HG03108 (cell line): ENCODE measurements around the gene GAB2.

Experiments
- ATAC-seq: cut with Tn5 transposase; IDR thresholded peaks from one replicate; pipeline ENCODE4 v1.9.1; 2021; ENCODE audit warnings: moderate library complexity; ENCODE audit not compliant: unreplicated experiment

The GAB2 gene

GRCh38 chr11:78212586-78213371 lies 204.8 kb downstream of the GAB2 start:
- no peak for ATAC-seq

- ATAC-seq: no peak
These were observed 206.1 kb downstream of the GAB2 start for GRCh38 chr11:78211565-78211964.

GRCh38 chr11:78210000-78210608 lies 207.5 kb downstream of the GAB2 start:
- no peak for ATAC-seq

GRCh38 chr11:78209478-78209877 lies 208.1 kb downstream of the GAB2 start:
- ATAC-seq: no peak

- no peak for ATAC-seq
These were observed 209.1 kb downstream of the GAB2 start for GRCh38 chr11:78208257-78209165.

GRCh38 chr11:78207532-78208256 lies 209.9 kb downstream of the GAB2 start:
- no peak for ATAC-seq

GRCh38 chr11:78205691-78206090 lies 211.9 kb downstream of the GAB2 start:
- ATAC-seq: no peak

- no peak for ATAC-seq
These were observed 212.4 kb downstream of the GAB2 start for GRCh38 chr11:78205256-78205655.

- no peak for ATAC-seq
These were observed 214.4 kb downstream of the GAB2 start for GRCh38 chr11:78203184-78203583.

- no peak for ATAC-seq
These were observed 214.9 kb downstream of the GAB2 start for GRCh38 chr11:78202733-78203167.

- ATAC-seq: no peak
These were observed 216.4 kb downstream of the GAB2 start for GRCh38 chr11:78201096-78201818.

- no peak for ATAC-seq
These were observed 217.1 kb downstream of the GAB2 start for GRCh38 chr11:78200553-78200952.

GRCh38 chr11:78200061-78200460 lies 217.6 kb downstream of the GAB2 start:
- ATAC-seq: no peak

- ATAC-seq: no peak
These were observed 218.0 kb downstream of the GAB2 start for GRCh38 chr11:78199653-78200015.

- ATAC-seq: no peak
These were observed 218.5 kb downstream of the GAB2 start for GRCh38 chr11:78199015-78199652.

- ATAC-seq: no peak
These were observed 219.8 kb downstream of the GAB2 start for GRCh38 chr11:78197816-78198215.

GRCh38 chr11:78196661-78197091 lies 220.9 kb downstream of the GAB2 start:
- no peak for ATAC-seq

GRCh38 chr11:78195917-78196560 lies 221.6 kb downstream of the GAB2 start:
- ATAC-seq: no peak

GRCh38 chr11:78194490-78194889 lies 223.1 kb downstream of the GAB2 start:
- ATAC-seq: no peak
